ENCODE measurements around the gene ACOT4. TPM values are rescaled to one million over a fixed set of nuclear protein-coding genes. Genes with fewer than 3 reads are reported as not detected.
"Not testable (repeated sequence)": the region's sequence is repeated elsewhere in the genome, so short reads cannot be mapped to it uniquely, and the experiment has no call there.

Gene ACOT4
- total RNA-seq, 2 donors from 2014 or later, result 0.52 to 0.63 TPM

- no peaks in the 10 kb centered on the region for H3K4me1 ChIP-seq
- H3K27ac ChIP-seq, result no peak overlapping the region
- TF ChIP-seq CTCF (IDR thresholded peaks at IDR 0.05), result no peak
- no peaks in the 10 kb centered on the region for H3K27me3 ChIP-seq
- H3K36me3 ChIP-seq, result no peaks in the 10 kb centered on the region
- no peak overlapping the region for H3K4me3 ChIP-seq
- H3K9me3 ChIP-seq, result no peaks in the 10 kb centered on the region
- DNase-seq (ENCODE audit: low spot score), result no peak
Measured at GRCh38 chr14:73625706-73626105, 34.0 kb downstream of the ACOT4 start.

GRCh38 chr14:73627151-73627558 lies 35.5 kb downstream of the ACOT4 start:
- H3K36me3 ChIP-seq, result no peaks in the 10 kb centered on the region
- no peaks in the 10 kb centered on the region for H3K9me3 ChIP-seq
- H3K4me1 ChIP-seq, result no peaks in the 10 kb centered on the region
- H3K4me3 ChIP-seq, result no peak overlapping the region
- no peak for DNase-seq (ENCODE audit: low spot score)
- no peaks in the 10 kb centered on the region for H3K27me3 ChIP-seq
- no peak overlapping the region for H3K27ac ChIP-seq
- no peak for TF ChIP-seq CTCF (IDR thresholded peaks at IDR 0.05)

- Histone ChIP-seq H3K27me3 (no peaks in the 10 kb centered on the region), H3K27ac (no peak overlapping the region), H3K36me3 (no peaks in the 10 kb centered on the region), H3K9me3 (no peaks in the 10 kb centered on the region), H3K4me3 (no peak overlapping the region), H3K4me1 (peaks cover 0 to 12% of the 10 kb centered on the region in 2 donors)
- DNase-seq (ENCODE audit: low spot score), result no peak
- no peak for TF ChIP-seq CTCF (IDR thresholded peaks at IDR 0.05)
Measured at GRCh38 chr14:73630009-73630780, 38.5 kb downstream of the ACOT4 start.

GRCh38 chr14:73633116-73634010 lies 41.7 kb downstream of the ACOT4 start:
- Histone ChIP-seq H3K4me1 (peaks cover 0 to 12% of the 10 kb centered on the region in 2 donors), H3K36me3 (no peaks in the 10 kb centered on the region), H3K4me3 (peak overlapping the region; percentile 39 to 55), H3K27me3 (no peaks in the 10 kb centered on the region), H3K9me3 (no peaks in the 10 kb centered on the region), H3K27ac (peak overlapping the region; percentile 32 to 59)
- peak; percentile 79 to 90 for TF ChIP-seq CTCF (IDR thresholded peaks at IDR 0.05)
- DNase-seq (ENCODE audit: low spot score), result peak; percentile 78

GRCh38 chr14:73634011-73634833 lies 42.5 kb downstream of the ACOT4 start:
- no peaks in the 10 kb centered on the region for H3K27me3 ChIP-seq
- H3K4me1 ChIP-seq, result peaks cover 0 to 12% of the 10 kb centered on the region in 2 donors
- H3K36me3 ChIP-seq, result no peaks in the 10 kb centered on the region
- peak; percentile 43 to 61 for TF ChIP-seq CTCF (IDR thresholded peaks at IDR 0.05)
- H3K9me3 ChIP-seq, result no peaks in the 10 kb centered on the region
- no peak for DNase-seq (ENCODE audit: low spot score)
- peak overlapping the region; percentile 39 to 55 for H3K4me3 ChIP-seq
- peak overlapping the region; percentile 32 to 59 for H3K27ac ChIP-seq

- H3K36me3 ChIP-seq; H3K27ac ChIP-seq; DNase-seq (ENCODE audit: low spot score); H3K27me3 ChIP-seq; H3K4me3 ChIP-seq; H3K9me3 ChIP-seq: not testable (repeated sequence)
- peaks cover 0 to 12% of the 10 kb centered on the region in 2 donors for H3K4me1 ChIP-seq
Measured at GRCh38 chr14:73636355-73636754, 44.7 kb downstream of the ACOT4 start.
